WERI-Rb-1 (cell line): Measurements from ENCODE around the gene SCYL3.

Experiments used
- DNase-seq: peaks from one replicate; pipeline ENCODE4 v3.0.0-alpha.2; 2020
- H3K27ac ChIP-seq: fragments of 250-450 bp; sonication (Bioruptor Pico); 2 replicates; pipeline ENCODE4 v1.5.1; 2020; ENCODE audit warnings: mild to moderate bottlenecking, moderate library complexity
- H3K27me3 ChIP-seq: fragments of 250-450 bp; sonication (Bioruptor Pico); 2 replicates; pipeline ENCODE4 v1.5.1; 2021; ENCODE audit warnings: mild to moderate bottlenecking, low read depth, moderate library complexity; ENCODE audit not compliant: insufficient read depth, severe bottlenecking
- H3K36me3 ChIP-seq: fragments of 250-450 bp; sonication (Bioruptor Pico); 2 replicates; pipeline ENCODE4 v1.5.1; 2020; ENCODE audit warnings: mild to moderate bottlenecking, moderate library complexity
- H3K4me3 ChIP-seq: 2 replicates; pipeline ENCODE4 v1.5.1; 2011; ENCODE audit warnings: low read depth, mild to moderate bottlenecking, control low read depth, low read length
- H3K9me3 ChIP-seq: fragments of 250-450 bp; sonication (Bioruptor Pico); 2 replicates; pipeline ENCODE4 v1.5.1; 2021; ENCODE audit warnings: mild to moderate bottlenecking, moderate library complexity; ENCODE audit not compliant: severe bottlenecking
- CTCF ChIP-seq: IDR thresholded peaks from 2 replicates; pipeline ENCODE4 v1.5.1; 2011; ENCODE audit warnings: low read depth, mild to moderate bottlenecking, control low read depth, inconsistent platforms, low read length

SCYL3 gene

GRCh38 chr1:169848456-169848855, 45.2 kb downstream of the SCYL3 start:
- no peak for DNase-seq
- H3K27ac ChIP-seq: no peak overlapping the region
- H3K4me3 ChIP-seq: no peak overlapping the region
- H3K27me3 ChIP-seq: no peaks in the 10 kb centered on the region
- no peak for TF ChIP-seq CTCF
- no peaks in the 10 kb centered on the region for H3K9me3 ChIP-seq
- H3K36me3 ChIP-seq: no peaks in the 10 kb centered on the region

- H3K9me3 ChIP-seq: no peaks in the 10 kb centered on the region
- no peak overlapping the region for H3K4me3 ChIP-seq
- no peak for DNase-seq
- H3K27ac ChIP-seq: no peak overlapping the region
- no peaks in the 10 kb centered on the region for H3K27me3 ChIP-seq
- no peak for TF ChIP-seq CTCF
- no peaks in the 10 kb centered on the region for H3K36me3 ChIP-seq
Observed at GRCh38 chr1:169844941-169845608, 48.6 kb downstream of the SCYL3 start.

GRCh38 chr1:169838942-169839341, 54.8 kb downstream of the SCYL3 start:
- H3K4me3 ChIP-seq: no peak overlapping the region
- H3K9me3 ChIP-seq: no peaks in the 10 kb centered on the region
- no peak for TF ChIP-seq CTCF
- DNase-seq: no peak
- peaks cover 3% of the 10 kb centered on the region; the same call in 1 of the 2 replicates for H3K36me3 ChIP-seq
- H3K27ac ChIP-seq: no peak overlapping the region
- H3K27me3 ChIP-seq: no peaks in the 10 kb centered on the region

- H3K27me3 ChIP-seq: no peaks in the 10 kb centered on the region
- H3K9me3 ChIP-seq: no peaks in the 10 kb centered on the region
- TF ChIP-seq CTCF: no peak
- no peak for DNase-seq
- H3K4me3 ChIP-seq: no peak overlapping the region
- no peak overlapping the region for H3K27ac ChIP-seq
- peaks cover 3% of the 10 kb centered on the region; the same call in 1 of the 2 replicates for H3K36me3 ChIP-seq
Observed at GRCh38 chr1:169836198-169836597, 57.5 kb downstream of the SCYL3 start.

- H3K36me3 ChIP-seq: peaks cover 3% of the 10 kb centered on the region; the same call in 1 of the 2 replicates
- TF ChIP-seq CTCF: no peak
- no peaks in the 10 kb centered on the region for H3K27me3 ChIP-seq
- DNase-seq: no peak
- H3K4me3 ChIP-seq: no peak overlapping the region
- H3K9me3 ChIP-seq: no peaks in the 10 kb centered on the region
- H3K27ac ChIP-seq: no peak overlapping the region
Observed at GRCh38 chr1:169835647-169836046, 58.0 kb downstream of the SCYL3 start.

- no peak for DNase-seq
- H3K9me3 ChIP-seq: no peaks in the 10 kb centered on the region
Observed at GRCh38 chr1:169834869-169835268, 58.8 kb downstream of the SCYL3 start.

More at GRCh38 chr1:169834869-169835268, 58.8 kb downstream of the SCYL3 start:
- H3K27ac ChIP-seq: no peak overlapping the region
- H3K27me3 ChIP-seq: no peaks in the 10 kb centered on the region
- TF ChIP-seq CTCF: no peak
- H3K4me3 ChIP-seq: no peak overlapping the region
- H3K36me3 ChIP-seq: peaks cover 3% of the 10 kb centered on the region; the same call in 1 of the 2 replicates
